K562 (cell line): ENCODE measurements around the gene PRKAR2B. TPM values are rescaled to one million over a fixed set of nuclear protein-coding genes. Genes with fewer than 3 reads are reported as not detected.

Experiments used
- AFF1 ChIP-seq, 2 experiments: fragments of 450-650 bp; IDR thresholded peaks; 2 replicates each; pipeline ENCODE4 v1.6.1; 2018; ENCODE audit warnings: mild to moderate bottlenecking in 2 of 2, low read depth in 1 of 2; ENCODE audit not compliant: partially characterized antibody in 2 of 2
- EP400 ChIP-seq: fragments of 450-650 bp; IDR thresholded peaks from 2 replicates; pipeline ENCODE4 v1.6.1; 2017; ENCODE audit warnings: antibody characterized with exemption, mild to moderate bottlenecking, moderate library complexity
- FOXA3 ChIP-seq, 2 experiments: fragments of 450-650 bp in 1 of 2; sonication (generic) in 1 of 2; formaldehyde crosslinking; IDR thresholded peaks in 1 of 2; conservative IDR thresholded peaks in 1 of 2; 2 replicates each; pipeline versions ENCODE4 v1.4.0 to v1.8.0; 2020 to 2022; ENCODE audit warnings: mild to moderate bottlenecking in 2 of 2, missing genetic modification reagents in 1 of 2
- GATAD2B ChIP-seq: fragments of 450-650 bp; IDR thresholded peaks from 2 replicates; pipeline ENCODE4 v1.6.1; 2017; ENCODE audit warnings: mild to moderate bottlenecking, borderline replicate concordance
- HNRNPUL1 ChIP-seq: fragments of 200-400 bp; formaldehyde crosslinking; IDR thresholded peaks from 2 replicates; pipeline ENCODE4 v1.6.1; 2017; ENCODE audit warnings: low read length
- ILK ChIP-seq: fragments of 450-650 bp; IDR thresholded peaks from 2 replicates; pipeline ENCODE4 v1.6.1; 2016; ENCODE audit warnings: missing genetic modification characterization, low read depth, mild to moderate bottlenecking, missing compliant biosample characterization, moderate library complexity, borderline replicate concordance
- MLX ChIP-seq, 2 experiments: fragments of 450-650 bp in 1 of 2; sonication (generic) in 1 of 2; formaldehyde crosslinking; conservative IDR thresholded peaks; 2 replicates each; pipeline versions ENCODE4 v1.4.0 to v1.8.1; 2020 to 2022; ENCODE audit warnings: mild to moderate bottlenecking in 1 of 2, missing genetic modification reagents in 1 of 2
- NR0B1 ChIP-seq: fragments of 450-650 bp; IDR thresholded peaks from one replicate; pipeline ENCODE4 v1.6.1; 2018; ENCODE audit warnings: mild to moderate bottlenecking, moderate library complexity; ENCODE audit not compliant: partially characterized antibody
- OTX1 ChIP-seq: fragments of 450-650 bp; formaldehyde crosslinking; IDR thresholded peaks from 2 replicates; pipeline ENCODE4 v1.4.0; 2022; ENCODE audit warnings: mild to moderate bottlenecking
- PATZ1 ChIP-seq: fragments of 250-450 bp; sonication (Bioruptor Pico); IDR thresholded peaks from 2 replicates; pipeline ENCODE4 v1.5.0; 2020; ENCODE audit warnings: mild to moderate bottlenecking, borderline replicate concordance
- RBM17 ChIP-seq: fragments of 200-400 bp; formaldehyde crosslinking; IDR thresholded peaks from 2 replicates; pipeline ENCODE4 v1.6.1; 2017; ENCODE audit warnings: low read depth, mild to moderate bottlenecking, low read length, borderline replicate concordance
- SMAD4 ChIP-seq: fragments of 250-450 bp; sonication (Bioruptor Pico); conservative IDR thresholded peaks from 2 replicates; pipeline ENCODE4 v1.8.0; 2021; ENCODE audit warnings: inconsistent platforms, mild to moderate bottlenecking, moderate library complexity
- TEAD2 ChIP-seq: fragments of 450-650 bp; IDR thresholded peaks from 2 replicates; pipeline ENCODE4 v1.6.1; 2016; ENCODE audit warnings: missing genetic modification characterization, control low read depth, missing compliant biosample characterization
- TEAD4 ChIP-seq, 2 experiments: sonication (generic) in 1 of 2; formaldehyde crosslinking in 1 of 2; IDR thresholded peaks; 2 replicates each; pipeline versions ENCODE4 v1.6.1 to v1.8.0; 2012 to 2022; ENCODE audit warnings: borderline replicate concordance in 1 of 2, inconsistent platforms in 1 of 2, low read length in 1 of 2, mild to moderate bottlenecking in 1 of 2, missing genetic modification reagents in 1 of 2
- YY1 ChIP-seq, 3 experiments: IDR thresholded peaks; 2 replicates each; pipeline ENCODE4 v1.6.1; 2011; ENCODE audit warnings: low read length in 2 of 3, mild to moderate bottlenecking in 2 of 3, moderate library complexity in 2 of 3, borderline replicate concordance in 1 of 3, control low read depth in 1 of 3, low read depth in 1 of 3; ENCODE audit not compliant: insufficient read depth in 3 of 3, insufficient replicate concordance in 2 of 3, control insufficient read depth in 1 of 3, insufficient read length in 1 of 3; ENCODE audit errors: extremely low read depth in 1 of 3
- ZNF668 ChIP-seq: fragments of 250-450 bp; sonication (Bioruptor Pico); IDR thresholded peaks from 2 replicates; pipeline ENCODE4 v1.8.0; 2022; ENCODE audit warnings: mild to moderate bottlenecking, inconsistent platforms
- polyA plus RNA-seq, 8 experiments: library from polyadenylated mRNA; depleted of rRNA in 4 of 8; stranded (reverse) in 5 of 8; unstranded in 3 of 8; fragments of >200 nt; fragmentation: Nextera tagmentation in 2 of 8; fragmentation: Illumina TruSeq in 1 of 8; extraction: Ambion mirVana in 2 of 8; extraction: Trizol in 1 of 8; gene quantifications; 2 replicates each; pipeline versions ENCODE4 v1.2.1 to v1.2.3, GENCODE V29; 2011 to 2014; ENCODE audit warnings: inconsistent platforms in 1 of 8, missing spikeins in 1 of 8
- total RNA-seq, 7 experiments: library from RNA; depleted of rRNA in 6 of 7; stranded (reverse); fragments of >200 nt in 6 of 7; fragmentation: Illumina TruSeq in 2 of 7; extraction: Trizol in 2 of 7; gene quantifications; 2 replicates each; pipeline versions ENCODE4 v1.2.1 to v1.2.3, GENCODE V29; 2011 to 2021; ENCODE audit warnings: low replicate concordance in 1 of 7

PRKAR2B gene
- total and polyA plus RNA-seq, 9 of the 15 experiments (the other 6 are each of a cell fraction or from before 2014, with no cell fraction given) = 59.0 to 173 (median 129) TPM

- TF ChIP-seq PATZ1 (CRISPR knock-in tag) (no peak), GATAD2B (no peak), SMAD4 (CRISPR knock-in tag) (peak; percentile 75; the same call in 1 of the 2 replicates), MLX (CRISPR knock-in tag; conservative IDR thresholded peaks at IDR 0.05) (0 out of 4 replicates have a peak, but pooled peaks of 1 of the 2 experiments have one; percentile 79), AFF1 (IDR thresholded peaks at IDR 0.05; ENCODE audit: low read depth in 1 of 2, partially characterized antibody in 2 of 2) (peak; percentile 49 to 99), TEAD2 (tag) (no peak), RBM17 (no peak), OTX1 (CRISPR knock-in tag) (0 out of 2 replicates have a peak, but pooled peaks have one; percentile 52), TEAD4 (IDR thresholded peaks at IDR 0.05; ENCODE audit: low read length) (no peak), TEAD4 (CRISPR knock-in tag; IDR thresholded peaks at IDR 0.05; ENCODE audit: borderline replicate concordance) (no peak), HNRNPUL1 (no peak), NR0B1 (no peak), EP400 (peak; percentile 91), FOXA3 (CRISPR knock-in tag; conservative IDR thresholded peaks at IDR 0.05 in 1 of 2, IDR thresholded peaks at IDR 0.05 in 1 of 2) (peak; percentile 94 to 99), ZNF668 (no peak), YY1 (IDR thresholded peaks at IDR 0.05; ENCODE audit: borderline replicate concordance in 1 of 3, control insufficient read depth in 1 of 3, extremely low read depth in 1 of 3, insufficient read depth in 3 of 3, insufficient read length in 1 of 3, insufficient replicate concordance in 2 of 3, low read depth in 1 of 3, low read length in 2 of 3) (peak; percentile 66 to 95 (median 91)), ILK (tag) (no peak)
Measured at GRCh38 chr7:107168233-107169119, 124.0 kb downstream of the PRKAR2B start, which contains the start of gene HBP1 (continued).
